ENCODE results near the gene CST7. TPM values are rescaled to one million over a fixed set of nuclear protein-coding genes. Genes with fewer than 3 reads are reported as not detected.

Gene CST7
- total RNA-seq, 4 donors from 2014 or later = 0.97 to 4.1 (median 2.7) TPM; not detected in 1

GRCh38 chr20:24958506-24959385 lies 9.7 kb downstream of the CST7 start:
- Histone ChIP-seq H3K9me3 (no peaks in the 10 kb centered on the region), H3K36me3 (peaks cover 72% of the 10 kb centered on the region), H3K4me1 (no peaks in the 10 kb centered on the region), H3K27ac (no peak overlapping the region), H3K27me3 (no peaks in the 10 kb centered on the region), H3K4me3 (no peak overlapping the region)
- 84% methylated on average over 15 of the region's 20 CpGs for WGBS
- DNase-seq (ENCODE audit: low spot score in 2 of 2) = no peak
- TF ChIP-seq POLR2AphosphoS5 (IDR thresholded peaks at IDR 0.05) (no peak), CTCF (IDR thresholded peaks at IDR 0.05) (no peak), POLR2A (IDR thresholded peaks at IDR 0.05) (no peak), EP300 (IDR thresholded peaks at IDR 0.05) (no peak)

DNA sequence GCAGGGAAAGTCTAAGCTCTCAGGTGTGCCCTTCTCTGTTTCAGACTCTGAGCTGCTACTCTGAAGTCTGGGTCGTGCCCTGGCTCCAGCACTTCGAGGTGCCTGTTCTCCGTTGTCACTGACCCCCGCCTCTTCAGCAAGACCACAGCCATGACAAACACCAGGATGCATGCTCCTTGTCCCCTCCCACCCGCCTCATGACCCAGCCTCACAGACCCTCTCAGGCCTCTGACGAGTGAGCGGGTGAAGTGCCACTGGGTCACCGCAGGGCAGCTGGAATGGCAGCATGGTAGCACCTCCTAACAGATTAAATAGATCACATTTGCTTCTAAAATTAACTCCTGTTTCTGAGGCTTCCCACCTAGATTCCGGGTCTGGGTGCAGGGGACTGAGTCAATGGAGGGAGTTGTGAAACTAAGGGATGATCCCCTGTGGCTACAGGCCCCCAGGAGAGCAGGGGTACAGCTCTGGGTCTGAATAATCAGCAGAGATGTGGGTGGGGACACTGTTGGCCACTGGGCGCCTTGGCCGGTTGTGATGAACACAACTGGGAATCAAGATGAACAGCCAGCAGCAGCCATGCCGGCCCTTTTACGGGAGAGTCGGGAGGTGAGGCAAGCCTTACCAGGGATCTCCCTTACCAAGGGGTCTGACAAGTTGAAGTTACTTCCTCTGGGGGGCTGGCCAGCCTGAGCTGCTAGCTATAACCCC lies 10.7 kb downstream of the CST7 start:
- Histone ChIP-seq H3K4me3 (no peak overlapping the region), H3K36me3 (peaks cover 82% of the 10 kb centered on the region), H3K4me1 (no peaks in the 10 kb centered on the region), H3K9me3 (no peaks in the 10 kb centered on the region), H3K27ac (no peak overlapping the region), H3K27me3 (no peaks in the 10 kb centered on the region)
- 86% methylated on average over 13 of the region's 14 CpGs for WGBS
- DNase-seq (ENCODE audit: low spot score in 2 of 2) = no peak
- TF ChIP-seq CTCF (IDR thresholded peaks at IDR 0.05) = no peak

DNA sequence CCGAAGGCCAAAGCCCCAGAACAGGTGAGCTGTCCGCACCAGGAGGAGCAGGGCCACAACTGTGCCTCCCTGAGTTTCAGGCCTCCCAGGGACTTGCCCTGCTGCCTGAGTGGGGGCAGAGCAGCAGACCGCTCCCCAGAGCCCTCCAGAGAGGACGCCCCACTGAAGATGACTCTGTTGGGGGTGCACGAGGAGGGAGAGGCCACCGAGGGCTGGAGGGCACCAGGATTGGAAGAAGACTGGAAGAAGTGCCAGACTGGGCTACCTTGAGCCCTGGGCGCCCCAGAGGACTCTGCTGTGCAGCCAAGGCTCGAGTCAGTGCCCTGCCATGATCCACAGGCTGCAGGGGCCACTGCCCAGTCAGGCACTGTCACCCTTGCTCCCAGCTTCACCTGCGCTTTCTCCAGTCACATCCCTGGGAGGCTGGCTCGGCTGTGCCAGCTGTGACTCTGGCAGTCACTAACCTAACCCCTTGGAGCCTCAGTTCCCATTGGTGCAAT lies 11.3 kb downstream of the CST7 start:
- TF ChIP-seq POLR2A (IDR thresholded peaks at IDR 0.05) (no peak), POLR2AphosphoS5 (IDR thresholded peaks at IDR 0.05) (no peak), CTCF (IDR thresholded peaks at IDR 0.05) (no peak), EP300 (IDR thresholded peaks at IDR 0.05) (no peak)
- Histone ChIP-seq H3K4me3 (no peak overlapping the region), H3K27me3 (no peaks in the 10 kb centered on the region), H3K4me1 (no peaks in the 10 kb centered on the region), H3K9me3 (no peaks in the 10 kb centered on the region), H3K36me3 (peaks cover 88% of the 10 kb centered on the region), H3K27ac (no peak overlapping the region)
- DNase-seq (ENCODE audit: low spot score in 2 of 2) = no peak
- WGBS = 85% methylated on average over 10 of the region's 10 CpGs

DNA sequence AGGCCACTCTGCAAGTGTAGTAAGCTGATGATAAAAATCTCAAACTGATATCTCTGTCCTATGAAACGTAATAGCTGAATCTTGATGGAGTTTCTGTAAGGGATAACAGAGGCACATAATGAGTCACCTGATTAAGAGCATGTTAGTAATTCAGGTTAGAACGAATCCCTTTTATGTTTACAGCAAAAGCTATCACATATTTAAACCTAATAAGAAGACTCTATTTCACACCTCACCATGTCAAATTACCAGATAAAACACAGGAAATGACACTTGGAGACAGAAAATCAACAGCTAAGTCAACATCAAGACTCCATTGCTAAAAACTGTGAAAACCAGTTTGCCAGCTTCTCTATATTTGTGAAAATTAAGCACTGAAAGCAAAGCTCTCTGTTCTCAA lies 11.8 kb downstream of the CST7 start:
- no peak overlapping the region for H3K4me3 ChIP-seq
- 46% methylated on average over 2 of the region's 2 CpGs for whole genome bisulfite sequencing
- H3K36me3 ChIP-seq = peaks cover 93% of the 10 kb centered on the region
- H3K27me3 ChIP-seq = no peaks in the 10 kb centered on the region
- no peaks in the 10 kb centered on the region for H3K4me1 ChIP-seq
- no peaks in the 10 kb centered on the region for H3K9me3 ChIP-seq
- H3K27ac ChIP-seq = peak overlapping the region; percentile 56
- TF ChIP-seq POLR2A (IDR thresholded peaks at IDR 0.05) (no peak), CTCF (IDR thresholded peaks at IDR 0.05) (no peak), POLR2AphosphoS5 (IDR thresholded peaks at IDR 0.05) (no peak), EP300 (IDR thresholded peaks at IDR 0.05) (no peak)
- no peak for DNase-seq (ENCODE audit: low spot score in 2 of 2)

Data from suprapubic skin (tissue), 4 donors.